ENCODE results near the gene CCR7. TPM values are rescaled to one million over a fixed set of nuclear protein-coding genes. Genes with fewer than 3 reads are reported as not detected.
A peak's percentile ranks its signal among the peaks of the same experiment; 100 is the strongest.

CCR7 gene
- total and polyA plus RNA-seq, 2 of the 4 experiments (the other 2 are of a cell fraction) = 0.14 to 0.36 TPM

DNA sequence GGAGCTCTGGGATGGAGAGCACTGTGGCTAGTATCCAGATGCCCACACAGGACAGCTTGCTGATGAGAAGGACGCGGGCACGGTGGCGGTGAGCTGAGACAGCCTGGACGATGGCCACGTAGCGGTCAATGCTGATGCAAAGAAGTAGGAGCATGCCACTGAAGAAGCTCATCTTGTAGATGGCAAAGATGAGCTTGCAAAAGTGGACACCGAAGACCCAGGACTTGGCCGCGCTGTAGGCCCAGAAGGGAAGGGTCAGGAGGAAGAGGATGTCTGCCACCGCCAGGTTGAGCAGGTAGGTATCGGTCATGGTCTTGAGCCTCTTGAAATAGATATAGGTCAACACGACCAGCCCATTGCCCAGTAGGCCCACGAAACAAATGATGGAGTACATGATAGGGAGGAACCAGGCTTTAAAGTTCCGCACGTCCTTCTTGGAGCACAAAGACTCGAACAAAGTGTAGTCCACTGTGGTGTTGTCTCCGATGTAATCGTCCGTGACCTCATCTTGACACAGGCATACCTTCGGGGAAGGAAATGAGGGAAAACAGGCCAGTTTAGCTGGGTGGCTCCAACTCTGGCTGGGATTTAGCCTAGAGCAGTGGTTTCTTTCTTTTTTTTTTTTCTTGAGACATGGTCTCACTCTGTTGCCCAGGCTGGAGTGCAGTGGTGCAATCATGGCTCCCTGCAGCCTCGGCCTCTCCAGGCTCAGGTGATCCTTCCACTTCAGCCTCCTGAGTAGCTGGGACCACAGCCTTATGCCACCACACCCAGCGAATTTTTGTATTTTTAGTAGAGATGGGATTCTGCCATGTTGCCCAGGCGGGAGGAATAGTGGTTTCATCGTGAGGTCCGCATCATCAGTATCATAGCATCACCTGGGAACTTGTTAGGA lies 9.7 kb downstream of the CCR7 start (continued):
- TF ChIP-seq MAFK (IDR thresholded peaks at IDR 0.05; ENCODE audit: low read depth, low read length) = no peak
- no peak for TF ChIP-seq MAZ (IDR thresholded peaks at IDR 0.05; ENCODE audit: borderline replicate concordance, low read depth, low read length)

DNA sequence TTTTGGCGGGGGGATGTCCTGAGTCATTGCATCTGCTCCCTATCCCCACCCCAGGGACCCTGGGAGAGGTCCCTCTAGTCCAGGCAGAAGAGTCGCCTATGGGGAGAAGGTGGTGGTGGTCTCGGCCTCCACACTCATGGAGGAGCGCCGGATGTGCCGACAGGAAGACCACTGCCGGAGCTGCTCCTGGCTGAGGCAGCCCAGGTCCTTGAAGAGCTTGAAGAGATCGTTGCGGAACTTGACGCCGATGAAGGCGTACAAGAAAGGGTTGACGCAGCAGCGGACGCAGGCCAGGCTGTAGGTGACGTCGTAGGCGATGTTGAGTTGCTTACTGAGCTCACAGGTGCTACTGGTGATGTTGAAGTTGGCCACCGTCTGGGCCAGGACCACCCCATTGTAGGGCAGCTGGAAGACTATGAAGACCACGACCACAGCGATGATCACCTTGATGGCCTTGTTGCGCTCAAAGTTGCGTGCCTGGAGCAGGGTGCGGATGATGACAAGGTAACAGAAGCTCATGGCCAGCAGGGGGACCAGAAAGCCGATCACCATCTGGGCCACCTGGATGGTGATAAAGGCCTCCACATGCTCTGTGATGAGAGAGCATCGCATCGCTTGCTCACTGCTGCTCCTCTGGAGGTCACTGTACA lies 10.5 kb downstream of the CCR7 start:
- Histone ChIP-seq H4K8ac (ENCODE audit: low read depth in 2 of 2, low read length in 2 of 2) (peak overlapping the region; percentile 91 to 92; a peak in 3 of 4 replicates), H2AK5ac (ENCODE audit: low read depth, low read length) (peak overlapping the region; percentile 100), H3K9me1 (ENCODE audit: insufficient read depth, low read length) (peaks cover 26% of the 10 kb centered on the region), H3K23ac (ENCODE audit: low read depth, low read length) (no peak overlapping the region), H2AFZ (replicated peaks; ENCODE audit: low read length, poor library complexity) (peak overlapping the region; percentile 80), H3K4ac (ENCODE audit: low read depth, low read length) (peak overlapping the region; percentile 99), H3K27me3 (ENCODE audit: control insufficient read depth, insufficient read depth, low read length) (no peaks in the 10 kb centered on the region), H4K5ac (ENCODE audit: low read depth, low read length) (peak overlapping the region; percentile 92), H3K9ac (ENCODE audit: low read depth, low read length) (no peak overlapping the region), H2BK15ac (ENCODE audit: low read depth, low read length) (peak overlapping the region; percentile 92; the same call in 2 of the 3 replicates), H2BK120ac (ENCODE audit: low read depth, low read length) (peak overlapping the region; percentile 100), H3K36me3 (ENCODE audit: control insufficient read depth, insufficient read depth, low read length) (no peaks in the 10 kb centered on the region), H3K18ac (ENCODE audit: low read depth, low read length) (peak overlapping the region; percentile 96), H3K4me2 (ENCODE audit: low read depth, low read length) (no peak overlapping the region), H4K20me1 (ENCODE audit: insufficient read depth, low read length) (no peaks in the 10 kb centered on the region), H2AK9ac (replicated peaks; ENCODE audit: low read depth, low read length, poor library complexity) (peak overlapping the region; percentile 16), H3K4me1 (ENCODE audit: control insufficient read depth, insufficient read depth, low read length) (peaks cover 58% of the 10 kb centered on the region), H3K9me3 (ENCODE audit: control insufficient read depth, insufficient read depth, low read length) (no peaks in the 10 kb centered on the region), H2BK5ac (ENCODE audit: low read depth, low read length, poor library complexity, severe bottlenecking) (peak overlapping the region; percentile 99), H3K79me1 (ENCODE audit: low read depth in 1 of 2, low read length in 2 of 2) (peaks cover 12 to 37% of the 10 kb centered on the region in 2 experiments; a peak in 3 of 4 replicates), H3K56ac (ENCODE audit: extremely low read depth, insufficient read depth, low read length) (no peak overlapping the region), H3K27ac (ENCODE audit: insufficient read depth, low read length) (peak overlapping the region; percentile 93; the same call in 1 of the 2 replicates), H3K14ac (replicated peaks; ENCODE audit: low read depth, low read length) (peak overlapping the region; percentile 97), H3K4me3 (ENCODE audit: insufficient read depth, low read depth, low read length) (no peak overlapping the region), H2BK20ac (ENCODE audit: low read depth, low read length) (peak overlapping the region; percentile 99), H4K91ac (ENCODE audit: insufficient read depth, low read depth, low read length) (peak overlapping the region; percentile 100)
- DNase-seq (no peak), ATAC-seq (ENCODE audit: low read depth) (no peak)
- 98% methylated on average over 19 of the region's 27 CpGs; no CpG with 5 or more reads in 1 of the 2 experiments for WGBS, 2 experiments (ENCODE audit: extremely low coverage in 2 of 2, insufficient read length in 1 of 2)
- dilution Hi-C loops (cut with HindIII; ENCODE audit: low sequenced_read_pairs, unreplicated experiment) (no loop called here), intact Hi-C loops (cut with micrococcal nuclease) (no loop called here), in situ Hi-C loops (cut with MboI; ENCODE audit: low sequenced_read_pairs) (no loop called here)
- no TSS peak for BruUV-seq (replicated peaks)
- CTCF ChIA-PET = interaction anchor here (0.5 to 1.2 kb wide), 2 partner anchors 56 to 79 kb away, joined by 4 read pairs; no protein-coding TSS in a partner anchor
- POLR2A ChIA-PET (ENCODE audit: unreplicated experiment) = interaction anchor here (1.0 kb wide), 1 partner anchor 15 kb away, joined by 3 read pairs; no protein-coding TSS in a partner anchor
- TF ChIP-seq SMC3 (IDR thresholded peaks at IDR 0.05; ENCODE audit: low read depth, low read length) (no peak), MAFK (IDR thresholded peaks at IDR 0.05; ENCODE audit: low read depth, low read length) (no peak), FOS (IDR thresholded peaks at IDR 0.05; ENCODE audit: low read depth, low read length) (no peak), NFE2L2 (IDR thresholded peaks at IDR 0.05; ENCODE audit: low read depth, low read length) (no peak), BHLHE40 (IDR thresholded peaks at IDR 0.05; ENCODE audit: low read depth, low read length) (no peak), MXI1 (IDR thresholded peaks at IDR 0.05; ENCODE audit: borderline replicate concordance, low read depth, low read length) (no peak), MAZ (IDR thresholded peaks at IDR 0.05; ENCODE audit: borderline replicate concordance, low read depth, low read length) (no peak), RAD21 (IDR thresholded peaks at IDR 0.05; ENCODE audit: low read length) (no peak), CEBPB (IDR thresholded peaks at IDR 0.05; ENCODE audit: low read depth, low read length) (no peak)
- TF ChIP-seq, protein P1, sequence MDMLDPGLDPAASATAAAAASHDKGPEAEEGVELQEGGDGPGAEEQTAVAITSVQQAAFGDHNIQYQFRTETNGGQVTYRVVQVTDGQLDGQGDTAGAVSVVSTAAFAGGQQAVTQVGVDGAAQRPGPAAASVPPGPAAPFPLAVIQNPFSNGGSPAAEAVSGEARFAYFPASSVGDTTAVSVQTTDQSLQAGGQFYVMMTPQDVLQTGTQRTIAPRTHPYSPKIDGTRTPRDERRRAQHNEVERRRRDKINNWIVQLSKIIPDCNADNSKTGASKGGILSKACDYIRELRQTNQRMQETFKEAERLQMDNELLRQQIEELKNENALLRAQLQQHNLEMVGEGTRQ (IDR thresholded peaks at IDR 0.05; ENCODE audit: low read depth, low read length) = no peak
- TF ChIP-seq, protein P2, sequence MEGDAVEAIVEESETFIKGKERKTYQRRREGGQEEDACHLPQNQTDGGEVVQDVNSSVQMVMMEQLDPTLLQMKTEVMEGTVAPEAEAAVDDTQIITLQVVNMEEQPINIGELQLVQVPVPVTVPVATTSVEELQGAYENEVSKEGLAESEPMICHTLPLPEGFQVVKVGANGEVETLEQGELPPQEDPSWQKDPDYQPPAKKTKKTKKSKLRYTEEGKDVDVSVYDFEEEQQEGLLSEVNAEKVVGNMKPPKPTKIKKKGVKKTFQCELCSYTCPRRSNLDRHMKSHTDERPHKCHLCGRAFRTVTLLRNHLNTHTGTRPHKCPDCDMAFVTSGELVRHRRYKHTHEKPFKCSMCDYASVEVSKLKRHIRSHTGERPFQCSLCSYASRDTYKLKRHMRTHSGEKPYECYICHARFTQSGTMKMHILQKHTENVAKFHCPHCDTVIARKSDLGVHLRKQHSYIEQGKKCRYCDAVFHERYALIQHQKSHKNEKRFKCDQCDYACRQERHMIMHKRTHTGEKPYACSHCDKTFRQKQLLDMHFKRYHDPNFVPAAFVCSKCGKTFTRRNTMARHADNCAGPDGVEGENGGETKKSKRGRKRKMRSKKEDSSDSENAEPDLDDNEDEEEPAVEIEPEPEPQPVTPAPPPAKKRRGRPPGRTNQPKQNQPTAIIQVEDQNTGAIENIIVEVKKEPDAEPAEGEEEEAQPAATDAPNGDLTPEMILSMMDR (conservative IDR thresholded peaks at IDR 0.05; ENCODE audit: low read depth, low read length) = no peak

Data from IMR-90 (cell line).